Adrenal gland (tissue), 12 donors: ENCODE measurements around the gene FOSL2. TPM values are rescaled to one million over a fixed set of nuclear protein-coding genes. Genes with fewer than 3 reads are reported as not detected.

Experiments
- DNase-seq, 7 donors: peaks; one replicate each; pipeline ENCODE4 v3.0.0-alpha.2; 2019 to 2020
- H3K27ac ChIP-seq, 5 donors: fragments of 200-600 bp; sonication (generic) in 4 of 5; 1 replicate in 3 of 5; 2 replicates in 2 of 5; pipeline versions ENCODE4 v1.5.1 to v1.8.0; 2016 to 2020; ENCODE audit warnings: mild to moderate bottlenecking in 1 of 5
- H3K27me3 ChIP-seq: fragments of 200-600 bp; 2 replicates; pipeline ENCODE4 v1.8.0; 2021
- H3K36me3 ChIP-seq, 2 donors: fragments of 200-600 bp; replicated peaks in 1 of 2; 1 replicate in 1 of 2; 2 replicates in 1 of 2; pipeline versions ENCODE4 v1.5.1 to v1.8.0; 2018 to 2022
- H3K4me1 ChIP-seq, 2 donors: fragments of 200-600 bp; replicated peaks in 1 of 2; 1 replicate in 1 of 2; 2 replicates in 1 of 2; pipeline versions ENCODE4 v1.5.1 to v1.8.0; 2018 to 2021
- H3K4me3 ChIP-seq, 4 donors: fragments of 200-600 bp; sonication (generic) in 3 of 4; one replicate each; pipeline ENCODE4 v1.5.1; 2016 to 2018
- H3K9me3 ChIP-seq, 3 donors: fragments of 200-600 bp; sonication (generic) in 1 of 3; replicated peaks in 1 of 3; 1 replicate in 2 of 3; 2 replicates in 1 of 3; pipeline versions ENCODE4 v1.5.1 to v1.8.0; 2016 to 2021
- POLR2A ChIP-seq, 2 donors: fragments of 450-650 bp; IDR thresholded peaks; one replicate each; pipeline ENCODE4 v1.6.1; 2017; ENCODE audit warnings: antibody characterized with exemption in 2 of 2, mild to moderate bottlenecking in 2 of 2, moderate library complexity in 1 of 2
- WGBS, 4 donors: extraction: QIAGEN DNeasy Blood & Tissue Kit in 2 of 4; methylation state at CpG; one replicate each; pipeline versions ENCODE4 v1.1.5 to v1.1.7; 2013 to 2017; 5-methylcytosine and 5-hydroxymethylcytosine counted together
- intact Hi-C, 2 donors: fragments of 100-400 bp; cut with DNase I; formaldehyde crosslinking; loops; one replicate each; pipeline versions ENCODE4 v1.14.1 to v1.15.0; 2022 to 2023
- polyA plus RNA-seq, 3 donors: library from polyadenylated mRNA; stranded (reverse); fragments of 200-250 nt in 2 of 3; fragments of 350-450 nt in 1 of 3; fragmentation: Illumina TruSeq in 1 of 3; extraction: RNeasy Lipid Tissue Mini Kit (QIAGEN cat#74804) in 1 of 3; gene quantifications; one replicate each; pipeline ENCODE4 v1.2.3, GENCODE V29; 2013 to 2014
- total RNA-seq, 9 donors: library from RNA; depleted of rRNA in 4 of 9; stranded (reverse); fragments of >200 nt in 4 of 9; fragments of 120-200 nt in 1 of 9; fragmentation: NEBNext Ultra II Directional in 1 of 9; extraction: Animal tissue kit (Norgen Biotek cat#: 25700) in 1 of 9; gene quantifications; one replicate each; pipeline versions ENCODE4 v1.1.0 to v1.2.4, GENCODE V29; 2013 to 2023
- TF ChIP-seq, protein P1 (sequence below), 6 experiments: fragments of 450-650 bp in 4 of 6; fragments of 200-600 bp in 2 of 6; sonication (generic) in 1 of 6; IDR thresholded peaks; 1 replicate in 5 of 6; 2 replicates in 1 of 6; pipeline versions ENCODE4 v1.5.1 to v1.8.0; 2016 to 2021; ENCODE audit warnings: antibody characterized with exemption in 6 of 6, mild to moderate bottlenecking in 2 of 6, moderate library complexity in 1 of 6
- donor health status: healthy with polysubstance abuse.
- donor health status: Bipolar disorder and iron deficiency.
- donor health status: DM: yes; HTN: yes; CAD: no.
- donor health status: DM: no; HTN: no; CAD: no.
- donor health status: DM: no; HTN: no; CAD: no.
- donor health status: DM: yes; HTN: yes; CAD: no.

The FOSL2 gene
- total and polyA plus RNA-seq, 12 donors, result 66.9 to 760 (median 413) TPM

DNA sequence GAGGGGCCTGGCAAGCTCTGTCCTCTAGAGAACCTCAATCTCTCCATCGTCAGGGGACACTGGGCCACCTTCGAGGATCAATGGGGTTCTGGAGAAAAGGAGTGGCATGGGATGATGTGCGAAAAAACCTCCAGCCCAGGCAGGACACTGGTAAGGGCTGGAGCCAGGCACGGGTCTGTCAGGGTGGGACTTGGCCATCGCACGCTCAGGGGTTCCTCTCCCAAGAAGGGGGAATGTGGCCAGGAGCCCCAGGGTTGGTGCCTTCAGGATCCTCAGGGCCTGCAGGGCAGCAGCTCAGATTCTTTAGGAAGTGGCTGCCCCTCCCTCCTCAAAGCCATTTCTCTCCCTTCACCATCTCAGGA is 56.4 kb downstream of the FOSL2 start:
- Histone ChIP-seq H3K36me3 (no peaks in the 10 kb centered on the region), H3K4me1 (peaks cover 10 to 12% of the 10 kb centered on the region in 2 donors), H3K27me3 (no peaks in the 10 kb centered on the region), H3K4me3 (no peak overlapping the region), H3K27ac (peak overlapping the region in 2 of 5 donors; percentile 83 to 84), H3K9me3 (no peaks in the 10 kb centered on the region)
- DNase-seq, result no peak
- no peak for TF ChIP-seq POLR2A (IDR thresholded peaks at IDR 0.05)
- TF ChIP-seq, protein P1, sequence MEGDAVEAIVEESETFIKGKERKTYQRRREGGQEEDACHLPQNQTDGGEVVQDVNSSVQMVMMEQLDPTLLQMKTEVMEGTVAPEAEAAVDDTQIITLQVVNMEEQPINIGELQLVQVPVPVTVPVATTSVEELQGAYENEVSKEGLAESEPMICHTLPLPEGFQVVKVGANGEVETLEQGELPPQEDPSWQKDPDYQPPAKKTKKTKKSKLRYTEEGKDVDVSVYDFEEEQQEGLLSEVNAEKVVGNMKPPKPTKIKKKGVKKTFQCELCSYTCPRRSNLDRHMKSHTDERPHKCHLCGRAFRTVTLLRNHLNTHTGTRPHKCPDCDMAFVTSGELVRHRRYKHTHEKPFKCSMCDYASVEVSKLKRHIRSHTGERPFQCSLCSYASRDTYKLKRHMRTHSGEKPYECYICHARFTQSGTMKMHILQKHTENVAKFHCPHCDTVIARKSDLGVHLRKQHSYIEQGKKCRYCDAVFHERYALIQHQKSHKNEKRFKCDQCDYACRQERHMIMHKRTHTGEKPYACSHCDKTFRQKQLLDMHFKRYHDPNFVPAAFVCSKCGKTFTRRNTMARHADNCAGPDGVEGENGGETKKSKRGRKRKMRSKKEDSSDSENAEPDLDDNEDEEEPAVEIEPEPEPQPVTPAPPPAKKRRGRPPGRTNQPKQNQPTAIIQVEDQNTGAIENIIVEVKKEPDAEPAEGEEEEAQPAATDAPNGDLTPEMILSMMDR (IDR thresholded peaks at IDR 0.05), result no peak
- intact Hi-C loops, result no loop called here
- WGBS, 4 donors, result 94 to 100% (median 97%) methylated on average over 5 to 6 of the region's 6 CpGs

- Histone ChIP-seq H3K4me3 (no peak overlapping the region), H3K27me3 (no peaks in the 10 kb centered on the region), H3K9me3 (no peaks in the 10 kb centered on the region), H3K36me3 (no peaks in the 10 kb centered on the region), H3K27ac (peak overlapping the region in 1 of 5 donors; percentile 31), H3K4me1 (peaks cover 10 to 12% of the 10 kb centered on the region in 2 donors)
- WGBS, 4 donors, result 62 to 65% (median 64%) methylated on average over 17 of the region's 17 CpGs
- intact Hi-C loops, result loop anchor here in 1 of 2 donors (5.0 kb wide), 1 partner anchor 747 kb away; no protein-coding TSS in a partner anchor
- no peak for TF ChIP-seq POLR2A (IDR thresholded peaks at IDR 0.05)
- TF ChIP-seq, protein P1 (IDR thresholded peaks at IDR 0.05), result no peak
- peak in 1 of 7 donors; percentile 41 for DNase-seq
These were observed 57.1 kb downstream of the FOSL2 start for GRCh38 chr2:28449488-28450395.

DNA sequence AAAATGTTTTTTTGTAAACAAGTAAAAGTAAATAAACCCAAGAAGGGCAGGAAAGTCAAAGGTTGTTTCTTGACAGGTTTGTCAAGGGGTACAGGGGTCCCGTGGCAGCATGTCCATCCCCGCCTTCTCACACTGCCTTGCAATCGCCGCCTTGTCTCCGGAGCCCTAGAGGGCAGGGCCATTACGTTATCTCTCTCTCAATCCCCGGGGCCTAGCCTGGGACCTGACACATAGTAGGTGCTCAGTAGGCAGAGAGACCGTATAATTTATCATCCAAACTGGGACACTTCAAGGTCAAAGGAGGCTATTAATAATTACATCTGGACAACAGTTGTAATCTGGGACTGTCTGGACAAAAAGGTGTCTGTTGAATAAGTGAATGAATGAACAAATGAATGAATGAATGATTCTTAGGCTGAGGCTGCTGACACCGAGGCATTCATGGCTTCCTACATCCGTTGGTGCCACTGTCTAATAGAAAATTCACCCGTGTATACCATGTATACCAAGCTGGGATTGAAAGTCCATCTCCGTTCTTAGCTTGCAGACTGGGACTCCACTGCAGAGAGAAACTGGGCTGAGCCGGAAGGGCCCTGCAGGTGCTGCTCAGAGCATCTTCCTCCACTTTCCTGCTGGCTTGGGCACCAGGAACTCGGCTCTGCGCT is 58.4 kb downstream of the FOSL2 start:
- intact Hi-C loops, result loop anchor here in 1 of 2 donors (5.0 kb wide), 1 partner anchor 749 kb away; no protein-coding TSS in a partner anchor
- no peak for DNase-seq
- Histone ChIP-seq H3K4me1 (peaks cover 10 to 12% of the 10 kb centered on the region in 2 donors), H3K9me3 (no peaks in the 10 kb centered on the region), H3K4me3 (no peak overlapping the region), H3K27ac (no peak overlapping the region), H3K36me3 (no peaks in the 10 kb centered on the region), H3K27me3 (no peaks in the 10 kb centered on the region)
- TF ChIP-seq, protein P1 (IDR thresholded peaks at IDR 0.05), result no peak
- TF ChIP-seq POLR2A (IDR thresholded peaks at IDR 0.05), result no peak
- 89 to 91% (median 90%) methylated on average over 15 of the region's 15 CpGs for WGBS, 4 donors
